Gastroesophageal sphincter (tissue), 4 donors: ENCODE measurements around the gene EDAR. TPM values are rescaled to one million over a fixed set of nuclear protein-coding genes. Genes with fewer than 3 reads are reported as not detected.

ENCODE experiments used
- ATAC-seq: fragments of 150-250 bp; one replicate; pipeline ENCODE4 v1.9.1; 2016; ENCODE audit warnings: mild to moderate bottlenecking, moderate library complexity
- H3K27ac ChIP-seq, 4 donors: fragments of 200-600 bp; sonication (generic) in 3 of 4; 1 replicate in 3 of 4; 2 replicates in 1 of 4; pipeline ENCODE4 v1.5.1; 2016 to 2019
- H3K27me3 ChIP-seq: fragments of 200-600 bp; sonication (generic); one replicate; pipeline ENCODE4 v1.5.1; 2019
- H3K36me3 ChIP-seq, 2 donors: fragments of 200-600 bp; sonication (generic); one replicate each; pipeline ENCODE4 v1.5.1; 2019; ENCODE audit warnings: control low read depth in 1 of 2
- H3K4me1 ChIP-seq, 3 donors: fragments of 200-600 bp; sonication (generic); 1 replicate in 2 of 3; 2 replicates in 1 of 3; pipeline ENCODE4 v1.5.1; 2016 to 2019; ENCODE audit warnings: control low read depth in 2 of 3
- H3K4me3 ChIP-seq, 2 donors: fragments of 200-600 bp; sonication (generic); one replicate each; pipeline ENCODE4 v1.5.1; 2019; ENCODE audit warnings: mild to moderate bottlenecking in 1 of 2, moderate library complexity in 1 of 2
- H3K9me3 ChIP-seq, 3 donors: fragments of 200-600 bp; sonication (generic); one replicate each; pipeline ENCODE4 v1.5.1; 2017 to 2019; ENCODE audit warnings: control low read depth in 2 of 3
- EP300 ChIP-seq: sonication (generic); formaldehyde crosslinking; IDR thresholded peaks from one replicate; pipeline ENCODE4 v1.6.1; 2017; ENCODE audit warnings: antibody characterized with exemption, mild to moderate bottlenecking
- POLR2A ChIP-seq, 2 donors: fragments of 450-650 bp; IDR thresholded peaks; one replicate each; pipeline ENCODE4 v1.6.1; 2017; ENCODE audit warnings: antibody characterized with exemption in 2 of 2, mild to moderate bottlenecking in 2 of 2, moderate library complexity in 1 of 2
- POLR2AphosphoS5 ChIP-seq: sonication (generic); formaldehyde crosslinking; IDR thresholded peaks from one replicate; pipeline ENCODE4 v1.6.1; 2017; ENCODE audit warnings: antibody characterized with exemption
- WGBS, 2 donors: methylation state at CpG; one replicate each; pipeline ENCODE4 v1.1.5; 2018; ENCODE audit warnings: low coverage in 1 of 2; 5-methylcytosine and 5-hydroxymethylcytosine counted together
- total RNA-seq, 4 donors: library from RNA; depleted of rRNA; stranded (reverse); fragments of >200 nt; gene quantifications; one replicate each; pipeline ENCODE4 v1.1.0, GENCODE V29; 2016
- TF ChIP-seq, protein P1 (sequence below), 4 experiments: fragments of 200-600 bp in 2 of 4; fragments of 450-650 bp in 2 of 4; sonication (generic) in 1 of 4; IDR thresholded peaks; one replicate each; pipeline ENCODE4 v1.5.1; 2017 to 2019; ENCODE audit warnings: antibody characterized with exemption in 4 of 4, mild to moderate bottlenecking in 2 of 4, moderate library complexity in 2 of 4

Gene EDAR
- total RNA-seq, 4 donors from 2014 or later = 0.92 TPM; not detected in 3

DNA sequence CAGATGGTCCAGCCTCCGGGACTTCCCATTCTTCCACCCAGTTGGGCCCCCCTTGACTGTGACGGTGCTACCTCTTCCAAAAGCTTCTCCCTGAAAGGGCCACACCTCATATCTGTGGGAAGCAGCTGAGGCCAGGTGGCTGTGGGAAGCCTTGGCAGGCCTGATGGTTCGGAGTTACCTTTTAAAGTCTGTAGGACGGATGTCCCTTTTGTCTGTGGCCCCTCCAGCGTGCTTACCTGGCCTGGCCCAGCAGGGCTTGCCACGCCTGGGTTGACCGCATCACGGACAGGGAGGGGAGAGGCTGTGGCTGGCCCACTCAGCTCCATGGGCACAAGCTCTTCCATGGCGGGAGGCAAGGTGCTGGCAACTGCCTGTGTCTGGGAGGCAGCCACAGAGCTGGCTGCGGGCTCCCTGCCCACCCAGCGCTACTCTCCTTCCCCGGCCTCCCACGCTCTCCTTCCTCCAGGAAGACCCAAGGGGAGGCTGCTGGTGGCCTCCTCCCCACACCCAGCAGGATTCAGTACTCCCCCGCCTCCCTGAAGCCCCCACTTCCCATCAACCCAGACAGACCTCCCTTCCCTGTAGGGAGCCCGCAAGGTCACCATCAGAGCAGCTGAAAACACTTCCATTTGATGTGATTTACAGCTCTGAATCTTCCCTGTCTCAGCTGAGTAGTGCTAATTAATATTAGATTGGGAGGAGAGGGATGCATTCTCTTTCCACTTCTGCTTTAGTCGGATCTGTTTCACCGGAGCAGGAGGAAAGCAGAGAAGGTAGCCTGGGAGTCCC, 52.8 kb downstream of the EDAR start:
- Histone ChIP-seq H3K27ac (no peak overlapping the region), H3K4me1 (no peaks in the 10 kb centered on the region), H3K4me3 (no peak overlapping the region), H3K36me3 (no peaks in the 10 kb centered on the region), H3K9me3 (no peaks in the 10 kb centered on the region), H3K27me3 (no peaks in the 10 kb centered on the region)
- no peak for TF ChIP-seq EP300
- TF ChIP-seq, protein P1, sequence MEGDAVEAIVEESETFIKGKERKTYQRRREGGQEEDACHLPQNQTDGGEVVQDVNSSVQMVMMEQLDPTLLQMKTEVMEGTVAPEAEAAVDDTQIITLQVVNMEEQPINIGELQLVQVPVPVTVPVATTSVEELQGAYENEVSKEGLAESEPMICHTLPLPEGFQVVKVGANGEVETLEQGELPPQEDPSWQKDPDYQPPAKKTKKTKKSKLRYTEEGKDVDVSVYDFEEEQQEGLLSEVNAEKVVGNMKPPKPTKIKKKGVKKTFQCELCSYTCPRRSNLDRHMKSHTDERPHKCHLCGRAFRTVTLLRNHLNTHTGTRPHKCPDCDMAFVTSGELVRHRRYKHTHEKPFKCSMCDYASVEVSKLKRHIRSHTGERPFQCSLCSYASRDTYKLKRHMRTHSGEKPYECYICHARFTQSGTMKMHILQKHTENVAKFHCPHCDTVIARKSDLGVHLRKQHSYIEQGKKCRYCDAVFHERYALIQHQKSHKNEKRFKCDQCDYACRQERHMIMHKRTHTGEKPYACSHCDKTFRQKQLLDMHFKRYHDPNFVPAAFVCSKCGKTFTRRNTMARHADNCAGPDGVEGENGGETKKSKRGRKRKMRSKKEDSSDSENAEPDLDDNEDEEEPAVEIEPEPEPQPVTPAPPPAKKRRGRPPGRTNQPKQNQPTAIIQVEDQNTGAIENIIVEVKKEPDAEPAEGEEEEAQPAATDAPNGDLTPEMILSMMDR (IDR thresholded peaks at IDR 0.05) = no peak
- WGBS, 2 donors = 81 to 83% methylated on average over 2 to 3 of the region's 17 CpGs
- ATAC-seq = no peak

DNA sequence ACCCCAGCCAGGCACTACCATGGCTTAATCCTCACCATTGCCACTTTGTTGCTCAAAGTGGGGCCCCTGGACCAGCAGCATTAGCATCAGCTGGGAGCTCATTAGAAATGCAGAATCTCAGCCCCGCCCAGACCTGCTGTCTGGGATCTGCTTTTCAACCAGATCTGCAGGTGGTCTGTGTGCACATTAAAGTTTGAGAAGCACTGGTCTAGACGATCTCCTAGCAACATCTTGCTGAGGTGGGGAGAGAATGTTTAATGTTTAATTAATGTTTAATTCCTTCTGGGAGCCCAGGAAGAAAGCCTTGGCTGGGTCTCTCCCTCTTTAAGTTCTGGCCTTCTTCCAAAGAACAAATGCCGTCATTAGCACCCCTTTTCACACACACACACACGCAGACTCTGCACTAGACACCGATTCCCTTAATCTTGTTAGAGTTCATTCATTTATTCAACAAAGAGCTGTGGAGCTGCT, 53.7 kb downstream of the EDAR start:
- H3K4me1 ChIP-seq = no peaks in the 10 kb centered on the region
- no peaks in the 10 kb centered on the region for H3K36me3 ChIP-seq
- H3K4me3 ChIP-seq = no peak overlapping the region
- no peak overlapping the region for H3K27ac ChIP-seq
- no peak for ATAC-seq
- H3K9me3 ChIP-seq = no peaks in the 10 kb centered on the region
- TF ChIP-seq EP300 = no peak
- TF ChIP-seq POLR2AphosphoS5 = no peak
- TF ChIP-seq, protein P1 (IDR thresholded peaks at IDR 0.05) = no peak
- no peak for TF ChIP-seq POLR2A (IDR thresholded peaks at IDR 0.05)
- H3K27me3 ChIP-seq = peaks cover 7% of the 10 kb centered on the region
- 30 to 59% methylated on average over 2 to 4 of the region's 5 CpGs for whole genome bisulfite sequencing, 2 donors

DNA sequence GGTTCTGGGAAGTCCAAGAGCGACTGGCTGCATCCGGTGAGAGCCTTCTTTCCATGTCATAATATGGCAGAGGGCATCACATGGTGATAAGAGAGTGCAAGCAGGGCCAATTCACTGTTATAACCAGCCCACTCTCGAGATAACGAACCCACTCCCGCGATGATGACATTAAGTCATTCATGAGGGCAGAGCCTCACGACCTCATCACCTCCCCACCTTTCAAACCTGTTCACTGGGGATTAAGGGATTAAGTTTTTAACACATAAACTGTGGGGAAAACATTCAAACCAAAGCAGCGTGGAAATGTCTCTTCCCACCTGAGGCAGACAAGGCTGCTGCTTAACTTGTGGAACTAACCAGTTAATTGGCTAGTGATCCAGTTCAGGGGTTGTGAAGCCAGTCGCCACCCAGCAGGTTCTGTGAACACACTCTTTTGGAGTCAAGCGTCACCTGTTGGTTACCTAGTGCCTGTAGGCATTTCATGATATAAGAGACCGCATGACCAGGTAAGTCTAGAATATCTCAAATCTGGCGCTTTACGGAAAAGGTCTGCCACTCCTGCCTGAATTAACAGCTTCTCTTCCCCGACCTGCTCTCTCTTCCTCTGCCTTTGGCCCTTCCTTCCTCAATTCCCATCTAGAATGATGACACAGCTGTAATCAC, 54.3 kb downstream of the EDAR start:
- 94 to 97% methylated on average over 7 to 9 of the region's 14 CpGs for WGBS, 2 donors
- Histone ChIP-seq H3K27me3 (peaks cover 11% of the 10 kb centered on the region), H3K9me3 (no peaks in the 10 kb centered on the region), H3K36me3 (no peaks in the 10 kb centered on the region), H3K4me1 (no peaks in the 10 kb centered on the region), H3K27ac (no peak overlapping the region), H3K4me3 (no peak overlapping the region)
- ATAC-seq = no peak
- TF ChIP-seq EP300 (no peak), POLR2AphosphoS5 (no peak), POLR2A (IDR thresholded peaks at IDR 0.05) (no peak)
- TF ChIP-seq, protein P1 (IDR thresholded peaks at IDR 0.05) = no peak

DNA sequence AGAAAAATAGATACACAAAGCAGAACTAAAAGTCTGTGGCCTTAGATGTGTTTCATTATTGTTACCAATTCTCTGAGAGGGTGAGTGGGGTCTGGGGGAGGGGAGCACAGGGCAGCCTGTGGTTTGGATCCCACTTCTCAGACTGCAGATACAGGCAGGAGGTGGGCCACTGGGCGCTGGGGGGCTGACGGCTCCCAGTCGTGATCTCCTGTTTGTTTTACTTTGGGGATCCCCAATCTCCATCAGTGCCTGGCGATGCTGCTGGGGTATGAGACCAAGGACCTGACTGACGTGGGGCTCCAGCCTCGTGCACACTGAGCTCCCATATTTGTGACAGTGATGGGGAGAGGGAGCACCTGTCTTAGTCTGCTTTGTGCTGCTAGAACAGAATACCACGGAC, 54.9 kb downstream of the EDAR start:
- TF ChIP-seq, protein P1 (IDR thresholded peaks at IDR 0.05) = no peak
- TF ChIP-seq POLR2AphosphoS5 (no peak), EP300 (no peak), POLR2A (IDR thresholded peaks at IDR 0.05) (no peak)
- H3K27ac ChIP-seq = no peak overlapping the region
- H3K4me3 ChIP-seq = no peak overlapping the region
- no peaks in the 10 kb centered on the region for H3K4me1 ChIP-seq
- WGBS, 2 donors = 40% methylated on average over 1 of the region's 7 CpGs; no CpG with 5 or more reads in 1 of the 2 donors
- no peak for ATAC-seq
- no peaks in the 10 kb centered on the region for H3K36me3 ChIP-seq
- peaks cover 11% of the 10 kb centered on the region for H3K27me3 ChIP-seq
- no peaks in the 10 kb centered on the region for H3K9me3 ChIP-seq

DNA sequence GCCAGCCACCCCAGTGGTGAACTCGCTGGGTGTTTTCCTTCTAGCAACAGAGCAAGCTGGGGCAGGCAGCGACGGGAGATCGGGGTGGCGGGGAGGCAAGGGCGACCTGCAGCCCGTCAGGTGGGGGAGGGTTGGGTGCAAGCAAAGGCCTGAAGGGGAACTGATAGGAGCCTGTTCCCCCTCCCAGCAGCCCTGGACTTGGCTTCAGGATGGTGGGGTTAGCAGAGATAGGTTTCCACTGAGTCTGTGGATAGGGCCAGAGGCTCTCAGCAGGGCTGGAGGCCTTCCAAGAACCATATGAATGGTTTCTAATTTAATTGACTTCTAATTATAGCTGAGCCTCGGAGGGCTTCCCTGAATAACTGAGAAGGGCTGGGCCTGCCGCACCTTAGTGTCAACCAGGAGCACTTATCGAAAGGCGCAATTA, 55.3 kb downstream of the EDAR start:
- Histone ChIP-seq H3K27me3 (peaks cover 11% of the 10 kb centered on the region), H3K36me3 (no peaks in the 10 kb centered on the region), H3K27ac (no peak overlapping the region), H3K9me3 (no peaks in the 10 kb centered on the region), H3K4me1 (no peaks in the 10 kb centered on the region), H3K4me3 (no peak overlapping the region)
- WGBS, 2 donors = 58 to 69% methylated on average over 4 to 5 of the region's 11 CpGs
- TF ChIP-seq POLR2A (IDR thresholded peaks at IDR 0.05) (no peak), EP300 (no peak), POLR2AphosphoS5 (no peak)
- TF ChIP-seq, protein P1 (IDR thresholded peaks at IDR 0.05) = no peak
- ATAC-seq = no peak
